H1 (cell line): ENCODE results near the gene WDFY4.

ENCODE experiments used
- EZH2 ChIP-seq: fragments of 200-600 bp; sonication (generic); IDR thresholded peaks from 2 replicates; pipeline ENCODE4 v1.7.1; 2012; ENCODE audit warnings: low read depth, mild to moderate bottlenecking, moderate library complexity, low read length, inconsistent platforms; ENCODE audit not compliant: severe bottlenecking
- KDM1A ChIP-seq: fragments of 200-600, 300-600 bp; sonication (generic); IDR thresholded peaks from 2 replicates; pipeline ENCODE4 v1.7.1; 2016; ENCODE audit warnings: mild to moderate bottlenecking, low read length, borderline replicate concordance
- POLR2AphosphoS5 ChIP-seq: IDR thresholded peaks from 2 replicates; pipeline ENCODE4 v1.6.1; 2011; ENCODE audit warnings: low read depth, low read length
- SP2 ChIP-seq: IDR thresholded peaks from 2 replicates; pipeline ENCODE4 v1.6.1; 2012; ENCODE audit warnings: mild to moderate bottlenecking, low read length, inconsistent platforms
- SUZ12 ChIP-seq: fragments of 200-600 bp; sonication (generic); IDR thresholded peaks from 2 replicates; pipeline ENCODE4 v1.6.1; 2012; ENCODE audit warnings: mild to moderate bottlenecking, inconsistent platforms, low read length, moderate library complexity, mixed read lengths
- TBP ChIP-seq: IDR thresholded peaks from 2 replicates; pipeline ENCODE4 v1.6.1; 2011; ENCODE audit warnings: low read depth, low read length, improper control_type of control experiment
- TF ChIP-seq, protein P1 (sequence below), 3 experiments: IDR thresholded peaks; 1 replicate in 2 of 3; 2 replicates in 1 of 3; pipeline versions ENCODE4 v1.5.1 to v1.6.1; 2011; ENCODE audit warnings: low read length in 3 of 3, mild to moderate bottlenecking in 3 of 3, inconsistent platforms in 2 of 3, low read depth in 1 of 3, moderate library complexity in 1 of 3; ENCODE audit not compliant: insufficient read depth in 1 of 3; ENCODE audit errors: control extremely low read depth in 1 of 3

DNA sequence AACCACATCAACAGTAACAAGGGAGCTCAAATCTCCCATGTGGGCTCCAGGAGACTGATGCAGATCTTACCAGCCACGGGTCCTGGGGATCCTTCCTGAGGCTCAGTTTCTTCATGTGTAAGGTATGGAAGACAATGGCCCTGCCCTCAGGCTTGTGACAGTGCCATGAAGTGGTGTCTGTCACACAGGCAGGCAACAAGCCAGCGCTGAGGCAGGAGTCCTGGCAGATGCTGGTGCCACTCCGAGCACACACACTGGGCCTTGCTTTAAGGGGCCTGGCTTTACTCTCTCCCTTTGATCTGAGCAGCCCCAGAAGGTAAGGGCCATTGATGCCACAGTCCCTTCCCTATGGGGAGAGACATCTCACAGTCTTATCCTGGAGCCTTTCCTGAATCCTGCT is 283.4 kb downstream of the WDFY4 start:
- no peak for TF ChIP-seq SP2
- TF ChIP-seq, protein P1, sequence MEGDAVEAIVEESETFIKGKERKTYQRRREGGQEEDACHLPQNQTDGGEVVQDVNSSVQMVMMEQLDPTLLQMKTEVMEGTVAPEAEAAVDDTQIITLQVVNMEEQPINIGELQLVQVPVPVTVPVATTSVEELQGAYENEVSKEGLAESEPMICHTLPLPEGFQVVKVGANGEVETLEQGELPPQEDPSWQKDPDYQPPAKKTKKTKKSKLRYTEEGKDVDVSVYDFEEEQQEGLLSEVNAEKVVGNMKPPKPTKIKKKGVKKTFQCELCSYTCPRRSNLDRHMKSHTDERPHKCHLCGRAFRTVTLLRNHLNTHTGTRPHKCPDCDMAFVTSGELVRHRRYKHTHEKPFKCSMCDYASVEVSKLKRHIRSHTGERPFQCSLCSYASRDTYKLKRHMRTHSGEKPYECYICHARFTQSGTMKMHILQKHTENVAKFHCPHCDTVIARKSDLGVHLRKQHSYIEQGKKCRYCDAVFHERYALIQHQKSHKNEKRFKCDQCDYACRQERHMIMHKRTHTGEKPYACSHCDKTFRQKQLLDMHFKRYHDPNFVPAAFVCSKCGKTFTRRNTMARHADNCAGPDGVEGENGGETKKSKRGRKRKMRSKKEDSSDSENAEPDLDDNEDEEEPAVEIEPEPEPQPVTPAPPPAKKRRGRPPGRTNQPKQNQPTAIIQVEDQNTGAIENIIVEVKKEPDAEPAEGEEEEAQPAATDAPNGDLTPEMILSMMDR (IDR thresholded peaks at IDR 0.05; ENCODE audit: control extremely low read depth in 1 of 3, insufficient read depth in 1 of 3, low read depth in 1 of 3, low read length in 3 of 3), result no peak
- no peak for TF ChIP-seq KDM1A
- no peak for TF ChIP-seq EZH2
- no peak for TF ChIP-seq POLR2AphosphoS5
- no peak for TF ChIP-seq SUZ12
- no peak for TF ChIP-seq TBP
